Mesendoderm (in vitro differentiated cells): Measurements from ENCODE around the gene APOBEC3A.
"Not testable (repeated sequence)": the region's sequence is repeated elsewhere in the genome, so short reads cannot be mapped to it uniquely, and the experiment has no call there.

ENCODE experiments used
- DNase-seq: peaks from one replicate; pipeline ENCODE4 v3.0.0; 2013
- H2AK5ac ChIP-seq: 2 replicates; pipeline ENCODE4 v1.6.1; 2013; ENCODE audit warnings: low read length, inconsistent platforms
- H2BK120ac ChIP-seq: 2 replicates; pipeline ENCODE4 v1.6.1; 2013; ENCODE audit warnings: low read depth, mild to moderate bottlenecking, low read length, moderate library complexity, mixed read lengths
- H2BK15ac ChIP-seq: replicated peaks from 2 replicates; pipeline ENCODE4 v1.6.1; 2013; ENCODE audit warnings: low read depth, mild to moderate bottlenecking, moderate library complexity
- H2BK5ac ChIP-seq: 2 replicates; pipeline ENCODE4 v1.6.1; 2013; ENCODE audit warnings: low read length, inconsistent platforms
- H3K18ac ChIP-seq: 2 replicates; pipeline ENCODE4 v1.6.1; 2013; ENCODE audit warnings: mild to moderate bottlenecking, low read length, mixed read lengths
- H3K23ac ChIP-seq: one replicate; pipeline ENCODE4 v1.6.1; 2013; ENCODE audit warnings: low read length
- H3K27ac ChIP-seq: 2 replicates; pipeline ENCODE4 v1.5.1; 2013; ENCODE audit warnings: low read depth, mild to moderate bottlenecking, inconsistent platforms, low read length, moderate library complexity
- H3K27me3 ChIP-seq: 2 replicates; pipeline ENCODE4 v1.6.1; 2013; ENCODE audit warnings: low read length, control low read depth, mild to moderate bottlenecking, inconsistent platforms; ENCODE audit not compliant: insufficient read depth, poor library complexity
- H3K36me3 ChIP-seq: 2 replicates; pipeline ENCODE4 v1.6.1; 2013; ENCODE audit warnings: low read length, inconsistent platforms; ENCODE audit not compliant: control insufficient read depth, insufficient read depth
- H3K4ac ChIP-seq: one replicate; pipeline ENCODE4 v1.6.1; 2013; ENCODE audit warnings: low read depth, mild to moderate bottlenecking, low read length, moderate library complexity
- H3K4me1 ChIP-seq: 2 replicates; pipeline ENCODE4 v1.6.1; 2013; ENCODE audit warnings: low read depth, low read length, inconsistent platforms; ENCODE audit not compliant: control insufficient read depth
- H3K4me2 ChIP-seq: 2 replicates; pipeline ENCODE4 v1.6.1; 2013; ENCODE audit warnings: low read length
- H3K4me3 ChIP-seq: 2 replicates; pipeline ENCODE4 v1.5.1; 2013; ENCODE audit warnings: mild to moderate bottlenecking, low read length
- H3K56ac ChIP-seq: one replicate; pipeline ENCODE4 v1.6.1; 2013; ENCODE audit warnings: low read length
- H3K79me1 ChIP-seq: 2 replicates; pipeline ENCODE4 v1.6.1; 2013; ENCODE audit warnings: low read length, inconsistent platforms
- H3K79me2 ChIP-seq: 2 replicates; pipeline ENCODE4 v1.6.1; 2013; ENCODE audit warnings: mild to moderate bottlenecking, low read length; ENCODE audit not compliant: control insufficient read depth, insufficient read depth
- H3K9ac ChIP-seq: 2 replicates; pipeline ENCODE4 v1.6.1; 2013; ENCODE audit warnings: low read length, inconsistent platforms
- H4K5ac ChIP-seq: one replicate; pipeline ENCODE4 v1.6.1; 2013; ENCODE audit warnings: low read length
- H4K8ac ChIP-seq: one replicate; pipeline ENCODE4 v1.6.1; 2013; ENCODE audit warnings: low read depth, mild to moderate bottlenecking, control low read depth, low read length, moderate library complexity
- WGBS: extraction: QIAGEN DNeasy Blood & Tissue Kit; methylation state at CpG from one replicate; pipeline ENCODE4 v1.1.7; 2013; ENCODE audit warnings: low lambda C conversion rate, missing lambda C conversion rate; ENCODE audit not compliant: insufficient coverage; ENCODE audit errors: extremely low coverage; 5-methylcytosine and 5-hydroxymethylcytosine counted together

Gene APOBEC3A

GRCh38 chr22:38943882-38944281 lies 13.5 kb upstream of the APOBEC3A start:
- Histone ChIP-seq H3K9ac (no peak overlapping the region), H3K4ac (no peak overlapping the region), H3K27ac (no peak overlapping the region), H2BK15ac (no peak overlapping the region), H4K5ac (no peak overlapping the region), H3K27me3 (no peaks in the 10 kb centered on the region), H2BK5ac (no peak overlapping the region), H2AK5ac (no peak overlapping the region), H3K56ac (no peak overlapping the region), H2BK120ac (no peak overlapping the region), H3K18ac (no peak overlapping the region), H3K79me1 (no peaks in the 10 kb centered on the region), H3K4me1 (no peaks in the 10 kb centered on the region), H3K79me2 (no peaks in the 10 kb centered on the region), H3K4me2 (no peak overlapping the region), H3K4me3 (no peak overlapping the region), H3K23ac (no peak overlapping the region), H3K36me3 (no peaks in the 10 kb centered on the region), H4K8ac (no peak overlapping the region)
- no CpG with 5 or more reads among the region's 3 CpGs for WGBS
- no peak for DNase-seq

DNA sequence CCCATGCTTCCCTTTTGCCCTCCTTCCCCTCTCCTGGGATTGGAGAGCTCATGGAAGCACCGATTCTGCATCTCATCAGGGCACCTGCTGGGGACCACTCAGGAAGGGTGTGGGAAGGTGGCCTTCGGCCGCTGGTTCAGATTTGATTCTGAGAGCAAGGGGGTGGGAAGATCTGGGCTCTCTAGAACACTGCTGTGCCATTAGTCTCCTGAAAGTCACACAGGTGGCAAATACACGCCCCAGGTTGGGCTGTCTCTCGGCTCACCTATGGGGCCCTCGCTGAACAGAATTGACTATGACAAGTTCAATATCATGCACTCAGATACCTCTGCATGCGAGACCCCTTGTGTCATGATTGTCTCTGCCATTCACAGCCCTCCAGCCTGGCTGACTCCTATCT lies 12.8 kb upstream of the APOBEC3A start:
- no peak overlapping the region for H3K27ac ChIP-seq
- H2AK5ac ChIP-seq: no peak overlapping the region
- H3K4me1 ChIP-seq: no peaks in the 10 kb centered on the region
- H3K56ac ChIP-seq: no peak overlapping the region
- no peak for DNase-seq
- no peak overlapping the region for H2BK120ac ChIP-seq
- H3K9ac ChIP-seq: no peak overlapping the region
- H3K36me3 ChIP-seq: no peaks in the 10 kb centered on the region
- H3K79me1 ChIP-seq: no peaks in the 10 kb centered on the region
- H3K18ac ChIP-seq: no peak overlapping the region
- H3K4me2 ChIP-seq: no peak overlapping the region
- no peak overlapping the region for H2BK5ac ChIP-seq
- no peak overlapping the region for H4K5ac ChIP-seq
- H2BK15ac ChIP-seq: no peak overlapping the region
- no peak overlapping the region for H3K23ac ChIP-seq
- no peak overlapping the region for H4K8ac ChIP-seq
- no CpG with 5 or more reads among the region's 7 CpGs for WGBS
- no peaks in the 10 kb centered on the region for H3K27me3 ChIP-seq
- H3K4ac ChIP-seq: no peak overlapping the region
- H3K79me2 ChIP-seq: no peaks in the 10 kb centered on the region
- H3K4me3 ChIP-seq: no peak overlapping the region

DNA sequence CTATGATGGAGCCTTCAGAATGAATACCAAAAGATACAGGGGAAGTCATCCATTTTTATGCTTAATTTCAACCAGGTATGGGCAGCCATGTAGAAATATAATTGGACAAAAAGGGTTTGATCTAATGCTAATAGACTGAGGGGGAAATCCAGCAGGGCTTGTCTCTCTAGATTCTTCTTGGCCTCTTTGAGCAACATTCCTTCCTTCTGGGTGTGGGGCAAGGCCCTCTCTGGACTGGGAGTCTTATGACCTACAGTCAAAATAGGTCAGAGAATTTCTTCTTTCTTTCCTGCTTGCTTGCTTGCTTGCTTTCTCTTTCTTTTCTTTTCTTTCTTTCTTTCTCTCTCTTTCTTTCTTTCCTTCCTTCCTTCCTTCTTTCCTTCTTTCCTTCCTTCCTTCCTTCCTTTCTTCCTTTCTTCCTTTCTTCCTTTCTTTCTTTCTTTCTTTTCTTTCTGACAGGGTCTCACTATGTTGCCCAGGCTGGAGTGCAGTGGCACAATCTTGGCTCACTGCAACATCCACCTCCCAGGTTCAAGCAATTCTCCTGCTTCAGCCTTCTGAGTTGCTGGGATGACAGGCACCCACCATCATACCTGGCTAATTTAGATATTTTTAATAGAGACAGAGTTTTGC lies 11.6 kb upstream of the APOBEC3A start:
- H2BK120ac ChIP-seq, H2BK5ac ChIP-seq, H2AK5ac ChIP-seq, H3K27me3 ChIP-seq, H3K79me2 ChIP-seq, H3K79me1 ChIP-seq, H3K4ac ChIP-seq, H3K4me1 ChIP-seq, H4K5ac ChIP-seq, H3K27ac ChIP-seq, H3K9ac ChIP-seq, H3K4me3 ChIP-seq, H3K4me2 ChIP-seq, H3K18ac ChIP-seq, H3K36me3 ChIP-seq, H3K56ac ChIP-seq, H4K8ac ChIP-seq, H3K23ac ChIP-seq, H2BK15ac ChIP-seq, DNase-seq: not testable (repeated sequence)

GRCh38 chr22:38946771-38947170 lies 10.6 kb upstream of the APOBEC3A start:
- Histone ChIP-seq H3K9ac (no peak overlapping the region), H3K18ac (no peak overlapping the region), H4K5ac (no peak overlapping the region), H2BK5ac (no peak overlapping the region), H3K56ac (no peak overlapping the region), H3K4me1 (no peaks in the 10 kb centered on the region), H3K36me3 (no peaks in the 10 kb centered on the region), H3K23ac (no peak overlapping the region), H2AK5ac (no peak overlapping the region), H2BK120ac (no peak overlapping the region), H3K27me3 (no peaks in the 10 kb centered on the region), H4K8ac (no peak overlapping the region), H3K4me3 (no peak overlapping the region), H3K79me1 (no peaks in the 10 kb centered on the region), H2BK15ac (no peak overlapping the region), H3K27ac (no peak overlapping the region), H3K4ac (no peak overlapping the region), H3K79me2 (no peaks in the 10 kb centered on the region), H3K4me2 (no peak overlapping the region)
- DNase-seq: no peak
- no CpG with 5 or more reads among the region's 8 CpGs for WGBS

DNA sequence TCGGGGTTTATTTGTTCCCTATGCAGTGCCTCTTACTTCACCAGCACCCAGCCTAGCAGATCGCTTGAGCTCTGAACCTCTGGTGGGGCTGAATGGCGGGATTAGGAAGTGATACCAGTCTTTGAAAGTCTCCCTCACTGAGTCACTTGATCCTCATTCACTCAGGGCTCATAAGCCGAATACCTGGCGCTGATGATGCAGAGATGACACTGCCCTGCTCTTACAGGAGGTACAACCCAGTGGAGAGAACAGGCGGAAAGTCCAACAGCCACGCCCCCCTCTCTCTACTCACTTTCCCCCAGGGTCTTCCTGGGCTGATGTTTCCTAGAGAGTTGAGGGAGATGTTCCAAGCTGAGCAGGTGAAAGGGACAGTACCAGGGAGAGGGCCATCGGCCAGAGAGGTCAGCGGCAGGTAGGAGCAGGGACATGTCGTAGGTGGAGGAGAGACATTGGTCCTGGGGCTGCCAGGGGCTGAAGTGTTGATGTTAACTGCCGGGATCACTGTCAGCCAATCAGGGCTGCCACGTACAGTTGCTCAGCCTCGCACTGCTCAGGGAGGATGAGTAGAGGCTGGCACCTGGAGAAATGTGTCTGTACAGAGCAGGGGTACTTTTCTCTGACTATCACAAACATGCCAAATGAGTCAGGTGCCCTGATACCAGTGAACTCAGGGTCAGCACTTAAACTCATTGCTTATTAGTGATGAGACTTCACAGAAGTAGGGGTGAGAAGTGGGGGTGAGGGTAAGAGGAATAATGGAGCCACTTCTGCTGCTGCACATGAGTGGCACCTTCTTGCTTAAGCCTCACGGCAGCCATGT lies 9.9 kb upstream of the APOBEC3A start:
- H3K4ac ChIP-seq: no peak overlapping the region
- no peak overlapping the region for H3K56ac ChIP-seq
- no peak overlapping the region for H4K8ac ChIP-seq
- H3K79me2 ChIP-seq: no peaks in the 10 kb centered on the region
- H3K4me3 ChIP-seq: no peak overlapping the region
- H3K18ac ChIP-seq: no peak overlapping the region
- no peaks in the 10 kb centered on the region for H3K79me1 ChIP-seq
- H3K23ac ChIP-seq: no peak overlapping the region
- H2BK5ac ChIP-seq: no peak overlapping the region
- H4K5ac ChIP-seq: no peak overlapping the region
- DNase-seq: no peak
- no CpG with 5 or more reads among the region's 14 CpGs for WGBS
- no peaks in the 10 kb centered on the region for H3K27me3 ChIP-seq
- H3K9ac ChIP-seq: no peak overlapping the region
- H3K27ac ChIP-seq: no peak overlapping the region
- H3K4me1 ChIP-seq: no peaks in the 10 kb centered on the region
- H2AK5ac ChIP-seq: no peak overlapping the region
- H2BK120ac ChIP-seq: no peak overlapping the region
- no peak overlapping the region for H2BK15ac ChIP-seq
- no peaks in the 10 kb centered on the region for H3K36me3 ChIP-seq
- no peak overlapping the region for H3K4me2 ChIP-seq
